GM23248 (cell line): ENCODE results near the gene MGAT5. TPM values are rescaled to one million over a fixed set of nuclear protein-coding genes. Genes with fewer than 3 reads are reported as not detected.
A peak's percentile ranks its signal among the peaks of the same experiment; 100 is the strongest.

ENCODE experiments used
- DNase-seq: peaks from one replicate; pipeline ENCODE4 v3.0.0-alpha.2; 2015
- H2AFZ ChIP-seq: fragments of 200-600 bp; sonication (generic); 2 replicates; pipeline ENCODE4 v1.6.1; 2016; ENCODE audit warnings: antibody characterized with exemption
- H3F3A ChIP-seq: fragments of 200-600 bp; sonication (generic); 2 replicates; pipeline ENCODE4 v1.6.1; 2016; ENCODE audit warnings: mild to moderate bottlenecking, antibody characterized with exemption, mixed run types; ENCODE audit not compliant: insufficient read depth
- H3K27ac ChIP-seq: fragments of 200-600 bp; sonication (generic); 2 replicates; pipeline ENCODE4 v1.5.1; 2016; ENCODE audit warnings: mild to moderate bottlenecking
- H3K27me3 ChIP-seq: fragments of 200-600 bp; sonication (generic); replicated peaks from 2 replicates; pipeline ENCODE4 v1.6.1; 2016; ENCODE audit warnings: mild to moderate bottlenecking; ENCODE audit not compliant: insufficient read depth
- H3K36me3 ChIP-seq: fragments of 200-600 bp; sonication (generic); 2 replicates; pipeline ENCODE4 v1.6.1; 2016; ENCODE audit warnings: low read depth, mild to moderate bottlenecking
- H3K4me1 ChIP-seq: fragments of 200-600 bp; sonication (generic); 2 replicates; pipeline ENCODE4 v1.6.1; 2016; ENCODE audit warnings: mild to moderate bottlenecking; ENCODE audit not compliant: insufficient read depth
- H3K4me2 ChIP-seq: fragments of 200-600 bp; sonication (generic); one replicate; pipeline ENCODE4 v1.6.1; 2016; ENCODE audit warnings: mild to moderate bottlenecking; ENCODE audit not compliant: unreplicated experiment
- H3K4me3 ChIP-seq: fragments of 200-600 bp; sonication (generic); 2 replicates; pipeline ENCODE4 v1.5.1; 2016; ENCODE audit warnings: mild to moderate bottlenecking
- H3K79me2 ChIP-seq: fragments of 200-600 bp; sonication (generic); 2 replicates; pipeline ENCODE4 v1.6.1; 2016; ENCODE audit warnings: mild to moderate bottlenecking; ENCODE audit not compliant: insufficient read depth
- H3K9ac ChIP-seq: fragments of 200-600 bp; sonication (generic); 2 replicates; pipeline ENCODE4 v1.6.1; 2016; ENCODE audit warnings: mild to moderate bottlenecking
- H3K9me2 ChIP-seq: fragments of 200-600 bp; sonication (generic); 2 replicates; pipeline ENCODE4 v1.6.1; 2016; ENCODE audit warnings: mixed run types, mild to moderate bottlenecking, moderate library complexity; ENCODE audit not compliant: insufficient read depth
- H3K9me3 ChIP-seq: fragments of 200-600 bp; sonication (generic); one replicate; pipeline ENCODE4 v1.6.1; 2017; ENCODE audit warnings: low read depth
- H4K20me1 ChIP-seq: fragments of 200-600 bp; sonication (generic); 2 replicates; pipeline ENCODE4 v1.6.0; 2016; ENCODE audit not compliant: insufficient read depth
- EZH2 ChIP-seq: fragments of 200-600 bp; sonication (generic); IDR thresholded peaks from 2 replicates; pipeline ENCODE4 v1.6.1; 2018; ENCODE audit warnings: antibody characterized with exemption, mild to moderate bottlenecking; ENCODE audit not compliant: insufficient read depth, poor library complexity, severe bottlenecking
- EZH2phosphoT487 ChIP-seq: fragments of 200-600 bp; sonication (generic); IDR thresholded peaks from 2 replicates; pipeline ENCODE4 v1.6.1; 2018; ENCODE audit warnings: antibody characterized with exemption, moderate library complexity, mild to moderate bottlenecking, low read depth; ENCODE audit not compliant: insufficient read depth
- WGBS, 2 experiments: methylation state at CpG; one replicate each; pipeline ENCODE4 v1.1.6; 2015 to 2017; ENCODE audit warnings: low lambda C conversion rate in 2 of 2, low coverage in 1 of 2; ENCODE audit errors: missing lambda C conversion rate in 2 of 2; 5-methylcytosine and 5-hydroxymethylcytosine counted together
- in situ Hi-C: fragments of 300-500 bp; cut with MboI; formaldehyde crosslinking; loops from 2 replicates; pipeline ENCODE4 v1.15.0; 2020
- polyA plus RNA-seq: library from polyadenylated mRNA; unstranded; fragments of >200 nt; fragmentation: Nextera tagmentation; extraction: Ambion mirVana; gene quantifications from 2 replicates; pipeline ENCODE4 v1.2.1, GENCODE V29; 2016
- total RNA-seq: library from RNA; depleted of rRNA; stranded (reverse); fragments of >200 nt; shearing (Covaris generic); gene quantifications from 2 replicates; pipeline ENCODE4 v1.2.3, GENCODE V29; 2014

The MGAT5 gene
- total and polyA plus RNA-seq, 2 experiments from 2014 or later = 1.8 to 15.9 TPM

DNA sequence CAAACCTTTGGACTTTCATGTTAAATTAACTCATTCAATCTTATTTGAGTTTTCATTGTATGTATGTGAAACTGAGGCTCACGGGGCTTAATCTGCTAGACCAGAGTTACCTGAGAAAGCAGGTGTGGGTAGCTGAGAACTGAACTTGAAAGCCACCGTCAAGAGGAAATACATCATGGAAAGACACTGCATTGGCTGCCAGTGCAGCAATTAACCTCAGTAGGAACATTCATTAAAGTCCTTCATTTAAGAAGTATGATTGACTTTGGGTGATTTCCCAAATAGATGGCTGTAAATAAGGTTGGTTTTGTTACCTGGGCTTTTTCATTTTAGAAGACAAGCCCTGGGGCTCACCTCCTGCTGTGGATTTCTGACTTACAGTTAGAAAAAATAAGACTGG is 36.5 kb upstream of the MGAT5 start:
- DNase-seq = no peak
- no peaks in the 10 kb centered on the region for H3K9me2 ChIP-seq
- peaks cover 25% of the 10 kb centered on the region; the same call in 1 of the 2 replicates for H3K79me2 ChIP-seq
- peaks cover 4% of the 10 kb centered on the region; the same call in 1 of the 2 replicates for H3K4me1 ChIP-seq
- H3K9me3 ChIP-seq = no peaks in the 10 kb centered on the region
- H4K20me1 ChIP-seq = no peaks in the 10 kb centered on the region
- H3K27ac ChIP-seq = no peak overlapping the region
- no peak overlapping the region for H3K9ac ChIP-seq
- H2AFZ ChIP-seq = no peak overlapping the region
- 92 to 95% methylated on average over 2 of the region's 2 CpGs for WGBS, 2 experiments
- in situ Hi-C loops = no loop called here
- H3K27me3 ChIP-seq = no peaks in the 10 kb centered on the region
- H3K4me2 ChIP-seq = no peak overlapping the region
- no peak for TF ChIP-seq EZH2phosphoT487
- TF ChIP-seq EZH2 = no peak
- H3K36me3 ChIP-seq = no peaks in the 10 kb centered on the region
- H3K4me3 ChIP-seq = no peak overlapping the region
- no peaks in the 10 kb centered on the region; the same call in 1 of the 2 replicates for H3F3A ChIP-seq

DNA sequence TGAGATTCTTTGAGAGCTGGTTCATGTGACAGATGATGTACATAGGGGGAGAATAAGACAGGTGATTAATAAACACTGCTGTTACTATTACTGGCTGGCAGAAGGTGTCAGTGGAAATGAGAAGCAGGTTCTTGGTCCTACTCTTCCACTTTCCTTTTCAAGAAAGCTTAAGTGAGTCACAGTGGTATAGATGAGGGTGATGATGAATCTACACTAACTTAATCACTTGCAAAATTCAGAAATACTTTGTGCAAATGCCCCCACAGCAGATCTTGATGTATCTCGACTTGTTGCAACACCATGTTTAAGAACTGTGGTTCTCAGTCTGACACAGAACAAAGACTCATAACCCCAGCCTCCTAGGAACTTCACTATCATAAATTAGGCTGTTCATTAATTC is 35.9 kb upstream of the MGAT5 start:
- Histone ChIP-seq H3K4me1 (peaks cover 4% of the 10 kb centered on the region; the same call in 1 of the 2 replicates), H3K4me2 (no peak overlapping the region), H3F3A (no peaks in the 10 kb centered on the region; the same call in 1 of the 2 replicates), H4K20me1 (no peaks in the 10 kb centered on the region), H3K9me3 (no peaks in the 10 kb centered on the region), H3K9ac (no peak overlapping the region), H3K27ac (no peak overlapping the region), H2AFZ (no peak overlapping the region), H3K4me3 (no peak overlapping the region), H3K9me2 (no peaks in the 10 kb centered on the region), H3K79me2 (peaks cover 25% of the 10 kb centered on the region; the same call in 1 of the 2 replicates), H3K27me3 (no peaks in the 10 kb centered on the region), H3K36me3 (no peaks in the 10 kb centered on the region)
- in situ Hi-C loops = no loop called here
- 22 to 33% methylated on average over 1 of the region's 1 CpG for WGBS, 2 experiments
- peak; percentile 54 for DNase-seq
- TF ChIP-seq EZH2 = no peak
- no peak for TF ChIP-seq EZH2phosphoT487

DNA sequence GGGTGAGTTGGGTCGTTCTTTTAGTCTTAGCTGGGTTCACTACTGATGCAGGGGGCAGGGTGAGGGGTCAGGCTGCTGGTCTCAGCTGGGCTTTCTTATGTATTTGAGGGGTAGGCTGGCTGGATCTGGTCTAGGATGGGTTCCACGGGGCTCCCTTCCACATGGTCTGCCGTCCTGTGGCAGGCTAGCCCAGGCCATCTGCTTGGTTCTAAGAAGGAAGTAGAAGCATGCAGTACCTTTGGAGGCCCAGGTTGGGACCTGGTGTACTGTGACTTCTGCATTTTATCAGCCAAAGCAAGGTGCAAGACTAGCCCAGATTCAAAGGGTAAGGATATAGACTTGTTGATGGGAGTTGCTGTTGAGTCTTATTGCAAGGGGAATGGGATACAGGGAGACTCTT is 35.5 kb upstream of the MGAT5 start:
- WGBS, 2 experiments = 90 to 96% methylated on average over 2 to 3 of the region's 3 CpGs
- H2AFZ ChIP-seq = no peak overlapping the region
- no peaks in the 10 kb centered on the region for H3K9me3 ChIP-seq
- in situ Hi-C loops = no loop called here
- no peak overlapping the region for H3K9ac ChIP-seq
- no peak for TF ChIP-seq EZH2
- no peak for TF ChIP-seq EZH2phosphoT487
- no peak for DNase-seq
- no peaks in the 10 kb centered on the region; the same call in 1 of the 2 replicates for H3F3A ChIP-seq
- H3K4me2 ChIP-seq = no peak overlapping the region
- H3K4me3 ChIP-seq = no peak overlapping the region
- H3K79me2 ChIP-seq = peaks cover 25% of the 10 kb centered on the region; the same call in 1 of the 2 replicates
- H3K9me2 ChIP-seq = no peaks in the 10 kb centered on the region
- peaks cover 4% of the 10 kb centered on the region; the same call in 1 of the 2 replicates for H3K4me1 ChIP-seq
- H4K20me1 ChIP-seq = no peaks in the 10 kb centered on the region
- no peaks in the 10 kb centered on the region for H3K36me3 ChIP-seq
- no peaks in the 10 kb centered on the region for H3K27me3 ChIP-seq
- no peak overlapping the region for H3K27ac ChIP-seq

DNA sequence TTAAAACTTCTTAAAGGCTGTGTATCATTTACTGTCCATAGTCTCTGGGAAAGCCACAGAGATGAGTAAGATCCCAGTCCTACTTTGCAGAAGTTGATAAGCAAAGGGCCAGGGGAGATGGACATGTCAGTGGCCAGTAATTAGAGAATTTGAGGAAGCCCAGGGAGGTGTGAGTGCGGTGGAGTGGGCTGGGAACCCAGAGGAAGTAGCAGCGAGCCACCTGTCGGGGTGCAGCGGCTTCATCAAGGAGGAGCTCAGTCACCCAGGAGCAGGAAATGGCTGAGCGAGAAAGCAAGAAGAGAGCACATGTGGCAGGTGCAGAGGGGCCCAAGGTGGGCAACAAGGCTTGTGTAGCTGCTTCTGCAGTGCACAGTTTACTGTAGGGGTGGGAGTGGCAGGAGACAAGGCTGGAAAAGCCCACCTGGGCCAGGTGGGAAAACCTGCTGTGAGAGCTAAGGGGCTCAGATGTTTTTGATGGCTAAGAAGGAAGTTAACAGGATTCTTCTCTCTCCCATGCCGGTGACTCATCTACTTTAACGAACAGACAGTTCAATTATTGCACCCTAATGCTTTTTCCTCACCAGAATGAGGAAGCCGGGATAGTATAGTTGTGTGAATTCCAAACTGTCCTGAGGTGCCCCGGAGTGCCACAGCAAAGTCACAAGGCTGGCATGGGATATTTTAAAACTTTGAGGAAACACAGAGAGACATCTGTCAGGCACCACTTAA is 34.8 kb upstream of the MGAT5 start:
- no peaks in the 10 kb centered on the region for H3K27me3 ChIP-seq
- peaks cover 4% of the 10 kb centered on the region; the same call in 1 of the 2 replicates for H3K4me1 ChIP-seq
- H3K9me3 ChIP-seq = no peaks in the 10 kb centered on the region
- no peaks in the 10 kb centered on the region for H3K36me3 ChIP-seq
- WGBS, 2 experiments = 77 to 84% methylated on average over 9 of the region's 9 CpGs
- no peak overlapping the region for H3K27ac ChIP-seq
- in situ Hi-C loops = no loop called here
- H3K9me2 ChIP-seq = no peaks in the 10 kb centered on the region
- H4K20me1 ChIP-seq = no peaks in the 10 kb centered on the region
- no peak for DNase-seq
- H3K4me2 ChIP-seq = no peak overlapping the region
- no peaks in the 10 kb centered on the region; the same call in 1 of the 2 replicates for H3F3A ChIP-seq
- H3K79me2 ChIP-seq = peaks cover 25% of the 10 kb centered on the region; the same call in 1 of the 2 replicates
- no peak overlapping the region for H2AFZ ChIP-seq
- no peak for TF ChIP-seq EZH2
- no peak for TF ChIP-seq EZH2phosphoT487
- no peak overlapping the region for H3K9ac ChIP-seq
- no peak overlapping the region for H3K4me3 ChIP-seq
